SU-DHL-6 (cell line): Measurements from ENCODE around the gene BLCAP.

Experiments
- H2AFZ ChIP-seq: fragments of 200-600 bp; sonication (generic); 2 replicates; pipeline ENCODE4 v1.6.1; 2014; ENCODE audit warnings: low read depth, mild to moderate bottlenecking, moderate library complexity, mixed read lengths, antibody characterized with exemption, low read length; ENCODE audit not compliant: severe bottlenecking
- H3F3A ChIP-seq: fragments of 200-600 bp; shearing (Covaris generic); 2 replicates; pipeline ENCODE4 v1.6.0; 2016; ENCODE audit warnings: antibody characterized with exemption, mild to moderate bottlenecking; ENCODE audit not compliant: insufficient read depth
- H3K27ac ChIP-seq: fragments of 200-600 bp; sonication (generic); 2 replicates; pipeline ENCODE4 v1.5.1; 2016; ENCODE audit warnings: low read depth, mild to moderate bottlenecking, low read length, moderate library complexity, mixed read lengths
- H3K27me3 ChIP-seq: fragments of 200-600 bp; sonication (generic), shearing (Covaris generic); 2 replicates; pipeline ENCODE4 v1.6.0; 2014; ENCODE audit warnings: mild to moderate bottlenecking, low read length
- H3K36me3 ChIP-seq: fragments of 200-600 bp; sonication (generic); 2 replicates; pipeline ENCODE4 v1.6.1; 2014; ENCODE audit warnings: mild to moderate bottlenecking, low read length, mixed read lengths
- H3K4me2 ChIP-seq: fragments of 300-600, 200-600 bp; shearing (Covaris generic), sonication (generic); 2 replicates; pipeline ENCODE4 v1.6.0; 2014; ENCODE audit warnings: low read length, low read depth, mild to moderate bottlenecking; ENCODE audit not compliant: poor library complexity, severe bottlenecking
- H3K4me3 ChIP-seq: fragments of 200-600 bp; sonication (generic); 2 replicates; pipeline ENCODE4 v1.5.1; 2014; ENCODE audit warnings: antibody characterized with exemption, low read length, mild to moderate bottlenecking, mixed read lengths; ENCODE audit not compliant: insufficient read depth, poor library complexity, severe bottlenecking
- H3K79me2 ChIP-seq: fragments of 200-600 bp; sonication (generic); 2 replicates; pipeline ENCODE4 v1.6.1; 2014; ENCODE audit warnings: mild to moderate bottlenecking, low read length, moderate library complexity; ENCODE audit not compliant: insufficient read depth
- H3K9ac ChIP-seq: fragments of 200-600 bp; sonication (generic); 2 replicates; pipeline ENCODE4 v1.7.0; 2014; ENCODE audit warnings: mild to moderate bottlenecking, low read length
- H3K9me2 ChIP-seq: fragments of 200-600 bp; sonication (generic); replicated peaks from 2 replicates; pipeline ENCODE4 v1.6.1; 2014; ENCODE audit warnings: low read length; ENCODE audit not compliant: insufficient read depth
- H3K9me3 ChIP-seq: fragments of 200-600 bp; sonication (generic); 2 replicates; pipeline ENCODE4 v1.6.1; 2014; ENCODE audit warnings: low read length, mixed read lengths; ENCODE audit not compliant: insufficient read depth
- H4K20me1 ChIP-seq: fragments of 200-600 bp; sonication (generic); 2 replicates; pipeline ENCODE4 v1.6.1; 2014; ENCODE audit warnings: low read depth, mild to moderate bottlenecking, antibody characterized with exemption, low read length, moderate library complexity, mixed read lengths
- EZH2phosphoT487 ChIP-seq: fragments of 200-600 bp; sonication (generic), shearing (Covaris generic); conservative IDR thresholded peaks from 2 replicates; pipeline ENCODE4 v1.6.1; 2018; ENCODE audit warnings: mild to moderate bottlenecking, antibody characterized with exemption, low read length, moderate library complexity, mixed read lengths
- TF ChIP-seq, protein P1 (sequence below): fragments of 200-600 bp; sonication (generic); IDR thresholded peaks from one replicate; pipeline ENCODE4 v1.5.1; 2017; ENCODE audit warnings: antibody characterized with exemption, mild to moderate bottlenecking, low read length, moderate library complexity; ENCODE audit not compliant: insufficient read depth, poor library complexity, severe bottlenecking

Gene BLCAP

GRCh38 chr20:37504404-37505096 is 23.1 kb downstream of the BLCAP start:
- H3K9me3 ChIP-seq: no peaks in the 10 kb centered on the region
- no peaks in the 10 kb centered on the region for H3F3A ChIP-seq
- no peaks in the 10 kb centered on the region for H3K27me3 ChIP-seq
- no peak overlapping the region for H3K9ac ChIP-seq
- H3K9me2 ChIP-seq: no peaks in the 10 kb centered on the region
- no peaks in the 10 kb centered on the region for H3K36me3 ChIP-seq
- no peak overlapping the region for H3K27ac ChIP-seq
- TF ChIP-seq, protein P1, sequence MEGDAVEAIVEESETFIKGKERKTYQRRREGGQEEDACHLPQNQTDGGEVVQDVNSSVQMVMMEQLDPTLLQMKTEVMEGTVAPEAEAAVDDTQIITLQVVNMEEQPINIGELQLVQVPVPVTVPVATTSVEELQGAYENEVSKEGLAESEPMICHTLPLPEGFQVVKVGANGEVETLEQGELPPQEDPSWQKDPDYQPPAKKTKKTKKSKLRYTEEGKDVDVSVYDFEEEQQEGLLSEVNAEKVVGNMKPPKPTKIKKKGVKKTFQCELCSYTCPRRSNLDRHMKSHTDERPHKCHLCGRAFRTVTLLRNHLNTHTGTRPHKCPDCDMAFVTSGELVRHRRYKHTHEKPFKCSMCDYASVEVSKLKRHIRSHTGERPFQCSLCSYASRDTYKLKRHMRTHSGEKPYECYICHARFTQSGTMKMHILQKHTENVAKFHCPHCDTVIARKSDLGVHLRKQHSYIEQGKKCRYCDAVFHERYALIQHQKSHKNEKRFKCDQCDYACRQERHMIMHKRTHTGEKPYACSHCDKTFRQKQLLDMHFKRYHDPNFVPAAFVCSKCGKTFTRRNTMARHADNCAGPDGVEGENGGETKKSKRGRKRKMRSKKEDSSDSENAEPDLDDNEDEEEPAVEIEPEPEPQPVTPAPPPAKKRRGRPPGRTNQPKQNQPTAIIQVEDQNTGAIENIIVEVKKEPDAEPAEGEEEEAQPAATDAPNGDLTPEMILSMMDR: no peak
- H2AFZ ChIP-seq: no peak overlapping the region
- no peak overlapping the region for H3K4me3 ChIP-seq
- H3K79me2 ChIP-seq: no peaks in the 10 kb centered on the region
- no peak overlapping the region for H3K4me2 ChIP-seq
- H4K20me1 ChIP-seq: no peaks in the 10 kb centered on the region

DNA sequence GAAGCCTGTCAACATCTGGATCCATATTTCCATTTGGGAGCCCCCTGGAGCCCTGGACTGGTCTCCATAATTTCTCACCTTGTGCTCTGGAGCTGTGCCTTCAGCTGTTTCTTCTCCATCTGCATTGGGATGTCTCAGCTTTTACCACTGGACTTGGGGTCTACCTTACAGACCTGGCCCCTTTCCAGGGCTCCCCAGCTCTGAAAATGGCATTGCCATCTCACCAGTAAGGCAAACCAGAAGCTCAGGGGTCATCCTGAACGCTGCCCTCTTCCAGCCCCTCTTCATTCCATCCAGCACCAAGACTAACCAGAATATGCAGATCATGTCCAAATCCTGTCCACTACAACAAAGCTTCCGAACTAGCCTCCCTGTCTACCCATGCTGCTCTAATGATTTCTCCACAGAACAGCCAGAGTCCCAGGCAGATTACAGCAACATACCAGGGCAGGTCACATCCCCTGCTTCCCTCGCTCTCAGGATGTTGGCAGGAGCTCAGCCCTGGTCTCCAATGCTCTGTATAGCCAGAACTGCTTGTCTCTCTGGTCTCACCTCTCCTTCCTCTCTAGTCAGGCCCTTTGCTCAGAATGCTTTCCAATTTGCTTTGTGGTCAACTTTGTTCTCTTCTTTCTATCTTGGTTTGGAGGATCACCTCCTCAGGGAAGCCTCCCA is 24.3 kb downstream of the BLCAP start:
- no peaks in the 10 kb centered on the region for H3K9me3 ChIP-seq
- H3K36me3 ChIP-seq: no peaks in the 10 kb centered on the region
- no peaks in the 10 kb centered on the region for H3K79me2 ChIP-seq
- H3K27ac ChIP-seq: no peak overlapping the region
- H3K9me2 ChIP-seq: no peaks in the 10 kb centered on the region
- no peaks in the 10 kb centered on the region for H3F3A ChIP-seq
- no peak overlapping the region for H3K9ac ChIP-seq
- no peak overlapping the region for H3K4me3 ChIP-seq
- H3K4me2 ChIP-seq: no peak overlapping the region
- TF ChIP-seq, protein P1: no peak
- TF ChIP-seq EZH2phosphoT487: no peak
- H2AFZ ChIP-seq: no peak overlapping the region
- H3K27me3 ChIP-seq: no peaks in the 10 kb centered on the region
- no peaks in the 10 kb centered on the region for H4K20me1 ChIP-seq

GRCh38 chr20:37502654-37503053 is 25.0 kb downstream of the BLCAP start:
- H4K20me1 ChIP-seq: no peaks in the 10 kb centered on the region
- H3K9me2 ChIP-seq: no peaks in the 10 kb centered on the region
- H3F3A ChIP-seq: no peaks in the 10 kb centered on the region
- no peak overlapping the region for H3K4me2 ChIP-seq
- no peak overlapping the region for H3K27ac ChIP-seq
- H2AFZ ChIP-seq: no peak overlapping the region
- no peak for TF ChIP-seq EZH2phosphoT487
- no peak overlapping the region for H3K4me3 ChIP-seq
- no peaks in the 10 kb centered on the region for H3K79me2 ChIP-seq
- no peaks in the 10 kb centered on the region for H3K9me3 ChIP-seq
- no peaks in the 10 kb centered on the region for H3K36me3 ChIP-seq
- no peak overlapping the region for H3K9ac ChIP-seq
- H3K27me3 ChIP-seq: no peaks in the 10 kb centered on the region

DNA sequence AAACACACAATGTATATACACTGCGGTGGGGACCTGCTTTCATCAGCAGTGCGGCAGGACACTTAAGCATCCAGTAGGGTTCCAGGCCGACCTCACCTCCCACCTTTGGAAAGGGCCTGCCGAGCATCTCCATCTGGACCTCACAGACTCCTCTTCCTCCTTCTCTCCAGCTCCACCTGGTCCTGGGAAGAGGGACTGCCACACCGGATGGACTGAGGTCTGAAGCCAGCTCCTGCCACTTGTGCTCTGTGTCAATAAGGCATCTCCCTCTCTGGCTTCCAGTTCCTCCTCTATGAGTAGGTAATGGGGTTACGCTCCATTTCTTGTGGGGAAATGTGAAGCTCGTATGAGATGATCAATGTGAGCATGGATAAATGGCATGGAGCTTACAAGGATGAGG is 25.7 kb downstream of the BLCAP start:
- Histone ChIP-seq H3K27ac (no peak overlapping the region), H3F3A (no peaks in the 10 kb centered on the region), H3K4me2 (no peak overlapping the region), H2AFZ (no peak overlapping the region), H3K36me3 (no peaks in the 10 kb centered on the region), H4K20me1 (no peaks in the 10 kb centered on the region), H3K9me2 (no peaks in the 10 kb centered on the region), H3K9ac (no peak overlapping the region), H3K27me3 (no peaks in the 10 kb centered on the region), H3K4me3 (no peak overlapping the region), H3K79me2 (no peaks in the 10 kb centered on the region), H3K9me3 (no peaks in the 10 kb centered on the region)
- TF ChIP-seq, protein P1: no peak
- no peak for TF ChIP-seq EZH2phosphoT487
